Testis (tissue), 2 donors: Measurements from ENCODE around the gene RDH5.

Source experiments
- CTCF ChIP-seq, 3 experiments: fragments of 450-650 bp in 2 of 3; fragments of 200-600 bp in 1 of 3; sonication (generic) in 1 of 3; IDR thresholded peaks; one replicate each; pipeline ENCODE4 v1.5.1; 2016 to 2019; ENCODE audit warnings: antibody characterized with exemption in 3 of 3, mild to moderate bottlenecking in 2 of 3, moderate library complexity in 1 of 3
- POLR2A ChIP-seq: fragments of 450-650 bp; IDR thresholded peaks from one replicate; pipeline ENCODE4 v1.6.1; 2017; ENCODE audit warnings: antibody characterized with exemption, mild to moderate bottlenecking, moderate library complexity

- no peak for TF ChIP-seq CTCF (IDR thresholded peaks at IDR 0.05)
- TF ChIP-seq POLR2A: no peak
Observed at GRCh38 chr12:55692631-55693322, 27.4 kb upstream of the RDH5 start.
